NCI-H1436 treated with DMSO at 0.1 percent for 48 hours (cell line): ENCODE measurements around the gene KMT2C.
"Not testable (repeated sequence)": the region's sequence is repeated elsewhere in the genome, so short reads cannot be mapped to it uniquely, and the experiment has no call there.

Source experiments
- DNase-seq: peaks from one replicate; lab custom pipeline; 2025; lab: John Stamatoyannopoulos, UW

Gene KMT2C

GRCh38 chr7:152441810-152442209 is 6.0 kb upstream of the KMT2C start:
- DNase-seq, result not testable (repeated sequence)

DNA sequence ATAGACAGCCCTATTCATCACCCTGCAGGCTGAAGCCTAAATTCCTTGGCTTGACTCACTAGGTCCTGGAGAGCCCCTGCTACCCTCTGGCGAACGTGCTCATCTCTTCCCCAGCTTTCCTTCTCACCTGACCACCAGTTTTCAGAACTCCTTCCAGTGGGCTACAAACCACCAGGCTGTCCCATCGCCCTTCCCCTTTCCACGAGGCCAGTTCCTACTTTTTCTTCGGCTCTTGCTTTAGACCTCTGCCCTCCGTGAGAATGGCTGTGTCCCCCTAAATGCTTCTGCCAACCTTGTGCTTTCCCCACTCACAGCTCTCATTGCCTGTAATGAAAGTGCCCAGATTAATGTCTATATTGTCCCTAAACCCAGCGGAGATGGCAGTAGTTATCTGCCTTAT is 5.4 kb upstream of the KMT2C start:
- DNase-seq, result not testable (repeated sequence)

GRCh38 chr7:152438017-152438416 is 2.2 kb upstream of the KMT2C start:
- DNase-seq, result not testable (repeated sequence)

DNA sequence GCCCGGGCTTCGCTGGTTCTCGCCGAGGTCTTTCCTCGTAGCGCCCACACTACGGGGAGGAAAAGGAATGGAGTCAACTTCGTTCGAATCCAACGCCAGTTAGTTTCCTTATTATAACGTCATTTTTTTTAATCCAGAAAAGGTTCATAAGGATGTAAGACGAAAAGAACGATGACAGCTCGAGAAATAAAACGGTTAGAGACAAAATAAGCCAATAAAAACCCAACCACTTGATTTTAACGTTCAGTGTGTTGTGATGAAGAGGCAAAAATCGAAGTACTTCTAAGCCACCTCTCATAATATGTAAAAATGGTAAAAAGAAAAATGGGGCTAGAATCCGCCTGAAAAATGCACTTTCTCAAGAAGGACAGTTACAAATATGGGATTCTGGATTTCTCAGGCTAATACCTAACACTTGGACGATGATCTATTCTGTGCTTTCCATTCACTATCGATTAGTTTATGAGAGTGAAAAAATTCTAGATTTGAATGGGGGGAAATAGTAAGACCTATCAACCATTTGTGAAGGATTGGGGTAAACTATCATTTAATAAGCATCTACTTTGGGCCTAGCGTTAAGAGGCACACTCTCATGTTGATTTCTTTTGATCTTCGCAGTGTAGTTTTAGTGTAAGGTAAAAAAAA is 1.2 kb upstream of the KMT2C start:
- DNase-seq, result not testable (repeated sequence)

DNA sequence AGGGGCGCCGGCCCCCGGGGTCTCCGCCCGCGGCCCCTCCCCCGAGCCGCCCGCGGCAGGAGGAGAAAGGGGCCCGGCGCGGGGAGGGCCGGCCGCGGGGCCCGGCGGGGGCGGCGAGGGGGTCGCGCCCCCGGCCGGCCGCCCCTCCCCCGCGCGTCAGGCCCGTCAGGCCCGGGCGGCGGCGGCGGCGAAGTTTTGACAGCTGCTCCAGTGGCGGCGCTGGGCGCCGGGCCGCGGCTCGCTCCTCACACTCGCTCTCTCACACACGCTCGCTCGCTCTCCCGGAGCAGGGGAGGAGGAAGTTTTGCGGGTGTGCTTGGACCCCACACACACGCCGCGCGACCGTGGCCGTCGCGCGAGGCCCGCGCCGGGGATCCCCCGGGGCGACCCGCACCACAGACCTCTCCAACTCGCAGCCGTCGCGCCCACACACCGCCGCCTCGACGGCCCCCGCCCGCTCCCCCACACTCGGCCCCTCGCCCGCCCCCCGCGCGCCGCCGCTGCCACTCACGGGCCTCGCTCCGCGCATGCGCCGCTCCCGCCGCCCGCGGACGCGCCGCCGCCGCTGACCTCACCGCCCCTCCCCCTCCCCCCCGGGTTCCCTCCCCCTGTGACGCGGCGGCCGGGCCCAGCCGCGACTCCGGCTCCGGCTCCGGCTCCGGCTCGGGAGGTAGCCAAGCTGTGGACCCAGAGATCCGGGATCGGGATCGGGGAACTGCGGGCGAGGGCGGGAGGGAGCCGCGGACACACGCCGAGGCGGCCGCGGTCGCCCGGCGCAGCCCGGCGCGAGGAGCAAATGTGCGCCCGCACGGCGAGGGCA is 518 bp upstream of the KMT2C start:
- DNase-seq, result peak; percentile 13

- not testable (repeated sequence) for DNase-seq
These were observed 1.1 kb downstream of the KMT2C start for GRCh38 chr7:152434511-152435383.

DNA sequence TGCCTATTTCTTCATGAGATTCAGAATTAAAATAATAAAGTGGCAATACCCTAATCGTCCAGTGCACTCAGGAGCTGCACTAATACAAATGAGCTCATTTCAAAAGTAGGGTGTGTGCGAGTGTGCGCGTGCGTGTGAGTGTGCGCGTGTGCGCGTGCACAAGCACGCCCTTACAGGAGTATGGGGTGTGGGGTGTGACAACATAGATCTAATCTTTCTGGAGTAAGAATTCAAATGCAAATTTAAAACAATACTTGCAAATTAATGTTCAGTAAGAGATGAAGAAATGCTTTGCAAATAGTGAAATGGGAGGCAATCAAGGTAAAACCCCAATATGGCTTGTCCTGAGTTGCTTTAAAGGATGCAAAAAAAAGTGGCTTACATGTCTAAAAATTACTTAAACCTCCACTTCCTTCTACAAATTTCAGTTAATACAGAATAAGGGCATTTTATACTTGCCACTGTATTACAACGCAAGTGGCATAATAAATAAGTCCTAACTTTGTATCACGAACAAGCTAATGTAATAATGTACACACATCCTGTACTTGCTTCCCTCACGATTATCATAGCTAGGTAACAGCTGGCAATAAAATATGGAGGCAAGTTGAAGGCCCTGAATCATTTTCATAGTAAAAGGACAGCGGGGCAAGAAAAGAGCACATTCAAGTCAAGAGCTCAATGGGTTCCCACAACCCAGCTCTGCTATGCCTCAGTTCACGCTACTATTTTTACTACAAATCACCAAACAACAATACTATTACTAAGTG is 1.9 kb downstream of the KMT2C start:
- not testable (repeated sequence) for DNase-seq

DNA sequence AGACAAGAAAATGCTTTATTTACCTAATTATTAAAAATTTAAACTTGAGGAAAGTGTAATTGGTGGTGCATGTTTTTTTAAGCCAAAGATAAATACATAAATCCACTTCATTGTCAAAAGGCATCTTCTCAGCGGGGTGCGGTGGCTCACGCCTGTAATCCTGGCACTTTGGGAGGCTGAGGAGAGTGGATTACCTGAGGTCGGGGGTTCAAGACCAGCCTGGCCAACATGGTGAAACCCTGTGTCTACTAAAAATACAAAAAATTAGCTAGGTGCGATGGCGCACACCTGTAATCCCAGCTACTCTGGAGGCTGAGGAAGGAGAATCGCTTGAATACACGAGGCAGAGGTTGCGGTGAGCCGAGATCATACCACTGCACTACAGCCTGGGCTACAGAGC is 3.1 kb downstream of the KMT2C start:
- DNase-seq, result not testable (repeated sequence)

GRCh38 chr7:152430854-152431253 is 4.9 kb downstream of the KMT2C start:
- no peak for DNase-seq

GRCh38 chr7:152430118-152430517 is 5.7 kb downstream of the KMT2C start:
- not testable (repeated sequence) for DNase-seq

- DNase-seq, result no peak
These were observed 11.3 kb downstream of the KMT2C start for GRCh38 chr7:152424348-152425108.

DNA sequence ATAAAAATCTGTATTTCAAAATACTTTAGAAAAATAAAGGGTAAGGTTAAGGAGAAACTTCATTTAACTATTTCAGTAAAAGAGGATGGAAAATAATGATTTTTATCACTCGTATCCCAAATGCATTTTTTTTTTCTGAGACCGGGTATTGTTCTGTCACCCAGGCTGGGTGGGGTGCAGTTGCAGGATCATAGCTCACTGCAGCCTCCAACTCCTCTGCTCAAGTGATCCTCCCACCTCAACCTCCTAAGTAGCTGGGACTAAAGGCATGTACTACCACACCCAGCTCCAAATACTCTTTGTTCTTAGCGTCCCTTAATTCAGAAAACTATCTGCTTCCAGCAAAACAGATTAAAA is 11.8 kb downstream of the KMT2C start:
- DNase-seq, result no peak

GRCh38 chr7:152423171-152423570 is 12.6 kb downstream of the KMT2C start:
- DNase-seq, result not testable (repeated sequence)

GRCh38 chr7:152420950-152421349 is 14.9 kb downstream of the KMT2C start:
- DNase-seq, result not testable (repeated sequence)

- DNase-seq, result no peak
These were observed 16.1 kb downstream of the KMT2C start for GRCh38 chr7:152419473-152420429.

GRCh38 chr7:152414779-152415178 is 21.0 kb downstream of the KMT2C start:
- DNase-seq, result no peak

GRCh38 chr7:152411389-152411788 is 24.4 kb downstream of the KMT2C start:
- DNase-seq, result no peak

DNA sequence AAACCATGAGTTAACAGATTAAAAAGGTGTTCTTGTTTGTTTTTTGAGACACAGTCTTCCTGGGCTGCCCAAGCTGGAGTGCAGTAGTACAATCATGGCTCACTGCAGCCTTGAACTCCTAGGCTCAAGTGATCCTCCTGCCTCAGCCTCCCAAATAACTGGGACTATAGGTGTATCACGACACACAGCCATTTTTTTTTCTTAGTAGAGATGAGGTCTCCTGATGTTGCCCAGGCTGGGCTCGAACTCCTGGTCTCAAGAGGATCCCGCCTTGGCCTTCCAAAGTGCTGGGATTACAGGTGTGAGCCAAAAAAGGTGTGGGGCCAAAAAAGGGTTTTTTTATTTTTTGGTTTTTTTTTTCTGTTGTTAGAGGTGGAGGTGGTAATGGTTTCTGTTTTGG is 29.3 kb downstream of the KMT2C start:
- no peak for DNase-seq

DNA sequence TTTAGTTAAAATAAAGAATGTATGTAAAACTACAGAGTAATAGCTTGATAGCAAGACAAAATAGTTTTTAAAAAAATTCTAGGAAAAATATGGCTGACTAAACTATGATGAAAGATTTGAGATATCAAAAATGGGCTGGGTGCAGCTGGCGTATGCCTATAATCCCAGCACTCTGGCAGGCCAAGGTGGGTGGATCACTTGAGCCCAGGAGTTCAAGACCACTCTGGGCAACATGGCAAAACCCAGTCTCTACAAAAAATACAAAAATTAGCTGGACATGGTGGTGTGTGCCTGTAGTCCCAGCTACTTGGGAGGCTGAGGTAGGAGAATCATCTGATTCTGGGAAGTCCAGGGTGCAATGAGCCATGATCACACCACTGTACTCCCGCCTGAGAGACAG is 29.8 kb downstream of the KMT2C start:
- DNase-seq, result not testable (repeated sequence)

DNA sequence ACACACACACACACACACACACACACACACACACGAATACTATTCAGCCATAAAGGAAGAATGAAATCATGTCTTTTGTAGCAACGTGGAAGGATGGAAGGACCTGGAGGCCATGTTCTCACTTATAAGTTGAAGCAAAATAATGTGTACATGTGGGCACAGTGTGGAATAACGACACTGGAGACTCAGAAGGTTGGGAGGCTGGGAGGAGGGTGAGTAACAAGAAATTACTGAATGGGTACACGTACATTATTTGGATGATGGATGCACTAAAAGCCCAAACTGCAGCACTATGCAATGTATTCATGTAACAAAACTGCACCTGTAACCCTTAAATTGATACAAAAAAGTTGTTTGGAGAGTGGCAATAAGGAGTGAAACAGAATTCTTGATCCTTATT is 32.1 kb downstream of the KMT2C start:
- no peak for DNase-seq
